GM23338 (cell line): ENCODE measurements around the gene LAMB3. TPM values are rescaled to one million over a fixed set of nuclear protein-coding genes. Genes with fewer than 3 reads are reported as not detected.

ENCODE experiments used
- ATAC-seq: fragments of 200-7000 bp; cut with Tn5 transposase; 3 replicates; pipeline ENCODE4 v1.9.1; 2020
- DNase-seq: peaks from one replicate; pipeline ENCODE4 v3.0.0-alpha.2; 2015; ENCODE audit warnings: low spot score
- H2AFZ ChIP-seq: fragments of 200-600 bp; sonication (generic); 2 replicates; pipeline ENCODE4 v1.8.0; 2016; ENCODE audit warnings: antibody characterized with exemption, mild to moderate bottlenecking, moderate library complexity
- H3F3A ChIP-seq: fragments of 200-600 bp; sonication (generic); replicated peaks from 2 replicates; pipeline ENCODE4 v1.8.0; 2017; ENCODE audit warnings: antibody characterized with exemption, mixed run types, low read depth
- H3K27ac ChIP-seq: fragments of 200-600 bp; sonication (generic); 2 replicates; pipeline ENCODE4 v1.6.1; 2016; ENCODE audit warnings: low read depth
- H3K27me3 ChIP-seq: fragments of 200-600 bp; sonication (generic); 2 replicates; pipeline ENCODE4 v1.8.0; 2016; ENCODE audit warnings: mild to moderate bottlenecking, mixed run types, moderate library complexity; ENCODE audit not compliant: insufficient read depth
- H3K36me3 ChIP-seq: fragments of 200-600 bp; sonication (generic); 2 replicates; pipeline ENCODE4 v1.8.0; 2016; ENCODE audit warnings: mild to moderate bottlenecking; ENCODE audit not compliant: insufficient read depth
- H3K4me1 ChIP-seq: fragments of 200-600 bp; sonication (generic); 2 replicates; pipeline ENCODE4 v1.8.0; 2016; ENCODE audit warnings: mild to moderate bottlenecking, moderate library complexity; ENCODE audit not compliant: insufficient read depth
- H3K4me2 ChIP-seq: fragments of 200-600 bp; sonication (generic); 2 replicates; pipeline ENCODE4 v1.7.1; 2017; ENCODE audit warnings: mixed run types
- H3K4me3 ChIP-seq: fragments of 200-600 bp; sonication (generic); 2 replicates; pipeline ENCODE4 v1.6.1; 2016; ENCODE audit warnings: mixed run types
- H3K79me2 ChIP-seq: fragments of 200-600 bp; sonication (generic); replicated peaks from 2 replicates; pipeline ENCODE4 v1.8.0; 2017; ENCODE audit warnings: mild to moderate bottlenecking; ENCODE audit not compliant: insufficient read depth
- H3K9me2 ChIP-seq: fragments of 200-600 bp; sonication (generic); 2 replicates; pipeline ENCODE4 v1.8.0; 2017; ENCODE audit not compliant: insufficient read depth
- H4K20me1 ChIP-seq: fragments of 200-600 bp; sonication (generic); replicated peaks from 2 replicates; pipeline ENCODE4 v1.8.0; 2017; ENCODE audit warnings: mild to moderate bottlenecking; ENCODE audit not compliant: insufficient read depth
- H3K27ac Mint-ChIP-seq: 2 replicates; pipeline ENCODE4 v1.8.0; 2020; ENCODE audit warnings: inconsistent platforms, mild to moderate bottlenecking, moderate library complexity, mixed read lengths
- H3K27me3 Mint-ChIP-seq: 3 replicates; pipeline ENCODE4 v1.8.0; 2022; ENCODE audit warnings: low read depth, mild to moderate bottlenecking, moderate library complexity, mixed read lengths, inconsistent platforms; ENCODE audit not compliant: insufficient read depth, poor library complexity
- H3K36me3 Mint-ChIP-seq: 3 replicates; pipeline ENCODE4 v1.8.0; 2021; ENCODE audit warnings: low read depth, mild to moderate bottlenecking, inconsistent platforms, moderate library complexity, mixed read lengths
- H3K4me1 Mint-ChIP-seq: 3 replicates; pipeline ENCODE4 v1.8.0; 2020; ENCODE audit warnings: mild to moderate bottlenecking, inconsistent platforms, mixed read lengths
- H3K4me3 Mint-ChIP-seq: 3 replicates; pipeline ENCODE4 v1.8.0; 2021; ENCODE audit warnings: moderate library complexity, mild to moderate bottlenecking, inconsistent platforms, mixed read lengths
- H3K9me3 Mint-ChIP-seq: 3 replicates; pipeline ENCODE4 v1.8.0; 2020; ENCODE audit warnings: moderate library complexity, mild to moderate bottlenecking, inconsistent platforms, mixed read lengths
- CREB1 ChIP-seq: fragments of 250-450 bp; sonication (Bioruptor Pico); IDR thresholded peaks from 2 replicates; pipeline ENCODE4 v1.5.0; 2020; ENCODE audit warnings: low read depth, mild to moderate bottlenecking, moderate library complexity
- ETS1 ChIP-seq: IDR thresholded peaks from 2 replicates; pipeline ENCODE4 v1.6.1; 2016; ENCODE audit warnings: antibody characterized with exemption
- EZH2 ChIP-seq: fragments of 200-600 bp; sonication (generic); IDR thresholded peaks from one replicate; pipeline ENCODE4 v1.8.0; 2017; ENCODE audit warnings: antibody characterized with exemption, mild to moderate bottlenecking, low read depth; ENCODE audit not compliant: unreplicated experiment
- EZH2phosphoT487 ChIP-seq: fragments of 200-600 bp; sonication (generic); IDR thresholded peaks from one replicate; pipeline ENCODE4 v1.8.1; 2018; ENCODE audit warnings: antibody characterized with exemption; ENCODE audit not compliant: unreplicated experiment
- JUNB ChIP-seq: IDR thresholded peaks from one replicate; pipeline ENCODE4 v1.6.1; 2016; ENCODE audit warnings: antibody characterized with exemption; ENCODE audit not compliant: unreplicated experiment
- POLR2AphosphoS5 ChIP-seq: IDR thresholded peaks from 2 replicates; pipeline ENCODE4 v1.6.1; 2016; ENCODE audit warnings: antibody characterized with exemption, low read depth
- REST ChIP-seq: IDR thresholded peaks from one replicate; pipeline ENCODE4 v1.6.1; 2018; ENCODE audit warnings: antibody characterized with exemption; ENCODE audit not compliant: unreplicated experiment
- STAT1 ChIP-seq: IDR thresholded peaks from one replicate; pipeline ENCODE4 v1.6.1; 2016; ENCODE audit warnings: antibody characterized with exemption; ENCODE audit not compliant: unreplicated experiment
- ZNF114 ChIP-seq: fragments of 250-450 bp; sonication (Bioruptor Pico); IDR thresholded peaks from 2 replicates; pipeline ENCODE4 v1.5.0; 2020; ENCODE audit warnings: mild to moderate bottlenecking, moderate library complexity
- polyA plus RNA-seq: library from polyadenylated mRNA; unstranded; fragments of >200 nt; fragmentation: Nextera tagmentation; extraction: Ambion mirVana; gene quantifications from 2 replicates; pipeline ENCODE4 v1.2.1, GENCODE V29; 2016
- total RNA-seq: library from RNA; depleted of rRNA; stranded (reverse); fragments of >200 nt; shearing (Covaris generic); gene quantifications from 2 replicates; pipeline ENCODE4 v1.2.3, GENCODE V29; 2014

Gene LAMB3
- total and polyA plus RNA-seq, 2 experiments from 2014 or later, result 0.05 to 0.52 TPM

- no peak for TF ChIP-seq REST
- no peak for TF ChIP-seq CREB1
- TF ChIP-seq JUNB, result no peak
- no peak for TF ChIP-seq EZH2phosphoT487
These were observed 67.0 kb downstream of the LAMB3 start (continued) for GRCh38 chr1:209585197-209585596.

- no peak overlapping the region for H3K27ac Mint-ChIP-seq
- no peaks in the 10 kb centered on the region for H3K36me3 Mint-ChIP-seq
- H3K4me3 Mint-ChIP-seq, result no peak overlapping the region
- peaks cover 6% of the 10 kb centered on the region; the same call in 2 of the 3 replicates for H3K9me3 Mint-ChIP-seq
- H3F3A ChIP-seq, result no peaks in the 10 kb centered on the region
- peak; percentile 27 for ATAC-seq
- no peak for TF ChIP-seq EZH2
- no peak for TF ChIP-seq ZNF114 (CRISPR knock-in tag)
- TF ChIP-seq JUNB, result no peak
- no peak for TF ChIP-seq CREB1
- TF ChIP-seq STAT1, result no peak
- TF ChIP-seq ETS1, result no peak
- no peak for TF ChIP-seq POLR2AphosphoS5
- DNase-seq, result no peak
- H3K27ac ChIP-seq, result no peak overlapping the region
- peak overlapping the region; percentile 67; the same call in 1 of the 2 replicates for H2AFZ ChIP-seq
- H3K4me1 ChIP-seq, result peaks cover 16% of the 10 kb centered on the region
- H3K27me3 Mint-ChIP-seq, result peaks cover 3% of the 10 kb centered on the region
- H3K79me2 ChIP-seq, result no peaks in the 10 kb centered on the region
- H3K4me2 ChIP-seq, result peak overlapping the region; percentile 71; the same call in 1 of the 2 replicates
- no peaks in the 10 kb centered on the region for H3K36me3 ChIP-seq
- H3K27me3 ChIP-seq, result peaks cover 28% of the 10 kb centered on the region
- no peaks in the 10 kb centered on the region for H3K9me2 ChIP-seq
- H3K4me3 ChIP-seq, result peak overlapping the region; percentile 38; the same call in 1 of the 2 replicates
- H4K20me1 ChIP-seq, result no peaks in the 10 kb centered on the region
- H3K4me1 Mint-ChIP-seq, result peaks cover 11% of the 10 kb centered on the region; the same call in 2 of the 3 replicates
These were observed 68.0 kb downstream of the LAMB3 start for GRCh38 chr1:209584231-209584672.

GRCh38 chr1:209583408-209583807 is 68.8 kb downstream of the LAMB3 start, which contains the start of gene CAMK1G:
Gene CAMK1G, plus strand, starts transcription at chr1:209583714. Its CDS starts 11,270 bp downstream, at chr1:209594984.
- H3F3A ChIP-seq, result no peaks in the 10 kb centered on the region
- ATAC-seq (peak; percentile 85), DNase-seq (peak; percentile 74)
- H3K27me3 ChIP-seq, result peaks cover 28% of the 10 kb centered on the region
- H2AFZ ChIP-seq, result peak within 1 kb of the TSS; percentile 67; the same call in 1 of the 2 replicates
- H3K36me3 ChIP-seq, result no peaks in the 10 kb centered on the region
- Mint-ChIP-seq H3K36me3 (no peaks in the 10 kb centered on the region), H3K9me3 (peaks cover 6% of the 10 kb centered on the region; the same call in 2 of the 3 replicates), H3K27me3 (peaks cover 3% of the 10 kb centered on the region), H3K4me1 (peaks cover 11% of the 10 kb centered on the region; the same call in 2 of the 3 replicates), H3K4me3 (no peak within 1 kb of the TSS), H3K27ac (no peak within 1 kb of the TSS)
- no peaks in the 10 kb centered on the region for H3K9me2 ChIP-seq
- H4K20me1 ChIP-seq, result no peaks in the 10 kb centered on the region
- TF ChIP-seq STAT1 (no peak), REST (no peak)
- H3K4me1 ChIP-seq, result peaks cover 16% of the 10 kb centered on the region
- no peak within 1 kb of the TSS for H3K27ac ChIP-seq
- peak within 1 kb of the TSS; percentile 38 for H3K4me3 ChIP-seq
- peak within 1 kb of the TSS; percentile 71 for H3K4me2 ChIP-seq
- H3K79me2 ChIP-seq, result no peaks in the 10 kb centered on the region
